Activated CD8-positive, alpha-beta T cell treated with anti-CD3 and anti-CD28 coated beads for 36 hours (primary cell): Measurements from ENCODE around the gene BLNK. TPM values are rescaled to one million over a fixed set of nuclear protein-coding genes. Genes with fewer than 3 reads are reported as not detected.

Experiments
- ATAC-seq: fragments of 200-7000 bp; cut with Tn5 transposase; one replicate; pipeline ENCODE4 v1.10.0; 2021; ENCODE audit warnings: mild to moderate bottlenecking, moderate library complexity
- CTCF ChIA-PET: fragments of 350-600 bp; sonication (Branson Sonifier 250); formaldehyde crosslinking; loops from one replicate; lab custom pipeline; 2021; ENCODE audit warnings: antibody characterized with exemption; lab: Charles Lee
- POLR2A ChIA-PET: fragments of 350-600 bp; sonication (Branson Sonifier 250); formaldehyde crosslinking; loops from one replicate; lab custom pipeline; 2021; ENCODE audit warnings: antibody characterized with exemption; lab: Charles Lee
- DNase-seq: peaks from one replicate; pipeline ENCODE4 v3.0.0-alpha.2; 2020
- H3K27ac Mint-ChIP-seq: one replicate; pipeline ENCODE4 v1.8.0; 2021; ENCODE audit warnings: mild to moderate bottlenecking, mixed read lengths
- H3K27me3 Mint-ChIP-seq: one replicate; pipeline ENCODE4 v1.8.0; 2021; ENCODE audit warnings: mixed read lengths
- H3K36me3 Mint-ChIP-seq: one replicate; pipeline ENCODE4 v1.8.0; 2021; ENCODE audit warnings: low read depth, mixed read lengths
- H3K4me1 Mint-ChIP-seq: one replicate; pipeline ENCODE4 v1.8.0; 2021; ENCODE audit warnings: low read depth, mixed read lengths
- H3K4me3 Mint-ChIP-seq: one replicate; pipeline ENCODE4 v1.8.0; 2021; ENCODE audit warnings: mild to moderate bottlenecking, moderate library complexity, mixed read lengths
- H3K9me3 Mint-ChIP-seq: one replicate; pipeline ENCODE4 v1.8.0; 2021; ENCODE audit warnings: mixed read lengths
- CTCF ChIP-seq: fragments of 200-600 bp; IDR thresholded peaks from one replicate; pipeline ENCODE4 v1.8.0; 2022; ENCODE audit warnings: antibody characterized with exemption, mild to moderate bottlenecking
- intact Hi-C: fragments of 100-400 bp; cut with micrococcal nuclease; formaldehyde crosslinking; loops from one replicate; pipeline ENCODE4 v1.10.0; 2022
- total RNA-seq, 2 experiments: library from RNA; stranded (reverse); gene quantifications; one replicate each; pipeline ENCODE4 v1.2.3, GENCODE V29; 2021

BLNK gene
- total RNA-seq, 2 experiments from 2014 or later, result 0.16 TPM; not detected in 1

GRCh38 chr10:96305019-96305418 is 33.6 kb upstream of the BLNK start:
- DNase-seq, result peak; percentile 56

GRCh38 chr10:96304230-96304629 is 32.9 kb upstream of the BLNK start, which contains the start of gene DNTT:
Gene DNTT, plus strand, starts transcription at chr10:96304434. Its CDS starts 64 bp downstream, at chr10:96304498.
- no peak for ATAC-seq
- intact Hi-C loops, result no loop called here
- Mint-ChIP-seq H3K36me3 (no peaks in the 10 kb centered on the region), H3K27me3 (peaks cover 6% of the 10 kb centered on the region), H3K4me1 (peaks cover 43% of the 10 kb centered on the region), H3K9me3 (no peaks in the 10 kb centered on the region), H3K4me3 (no peak within 1 kb of the TSS), H3K27ac (no peak within 1 kb of the TSS)
- no peak for DNase-seq
- POLR2A ChIA-PET, result no interaction called here
- CTCF ChIA-PET, result interaction anchor here (1.4 to 3.0 kb wide), 3 partner anchors 37 to 75 kb away, joined by 3 to 11 read pairs (median 4); no protein-coding TSS in a partner anchor
- no peak for TF ChIP-seq CTCF

More at GRCh38 chr10:96305019-96305418, 33.6 kb upstream of the BLNK start:
- ChIA-PET CTCF (interaction anchor here (1.7 to 4.2 kb wide), 3 partner anchors 11 to 76 kb away, joined by 4 to 22 read pairs (median 11); no protein-coding TSS in a partner anchor), POLR2A (no interaction called here)
- H3K27ac Mint-ChIP-seq, result no peak overlapping the region
- ATAC-seq, result peak; percentile 56
- intact Hi-C loops, result no loop called here
- H3K27me3 Mint-ChIP-seq, result peaks cover 6% of the 10 kb centered on the region
- peaks cover 35% of the 10 kb centered on the region for H3K4me1 Mint-ChIP-seq
- no peaks in the 10 kb centered on the region for H3K9me3 Mint-ChIP-seq
- TF ChIP-seq CTCF, result no peak
- H3K36me3 Mint-ChIP-seq, result no peaks in the 10 kb centered on the region
- H3K4me3 Mint-ChIP-seq, result no peak overlapping the region

GRCh38 chr10:96301616-96302015 is 30.2 kb upstream of the BLNK start:
- no peaks in the 10 kb centered on the region for H3K9me3 Mint-ChIP-seq
- ChIA-PET POLR2A (no interaction called here), CTCF (interaction anchor here (0.6 to 1.6 kb wide), 3 partner anchors 8 to 1055 kb away, joined by 3 to 5 read pairs (median 4); no protein-coding TSS in a partner anchor)
- DNase-seq (no peak), ATAC-seq (no peak)
- H3K36me3 Mint-ChIP-seq, result no peaks in the 10 kb centered on the region
- H3K4me1 Mint-ChIP-seq, result peaks cover 56% of the 10 kb centered on the region
- no peak overlapping the region for H3K4me3 Mint-ChIP-seq
- H3K27ac Mint-ChIP-seq, result no peak overlapping the region
- no peak for TF ChIP-seq CTCF
- intact Hi-C loops, result no loop called here
- no peaks in the 10 kb centered on the region for H3K27me3 Mint-ChIP-seq

GRCh38 chr10:96299383-96299782 is 28.0 kb upstream of the BLNK start:
- H3K9me3 Mint-ChIP-seq, result no peaks in the 10 kb centered on the region
- peak overlapping the region; percentile 80 for H3K27ac Mint-ChIP-seq
- peak; percentile 12 for ATAC-seq
- peaks cover 52% of the 10 kb centered on the region for H3K4me1 Mint-ChIP-seq
- ChIA-PET CTCF (interaction anchor here (0.6 to 1.8 kb wide), 5 partner anchors 8 to 70 kb away, joined by 3 to 10 read pairs (median 5); no protein-coding TSS in a partner anchor), POLR2A (interaction anchor here (1.1 kb wide), 1 partner anchor 169 kb away, joined by 3 read pairs; the partner anchor contains the start of gene ZNF518A)
- H3K36me3 Mint-ChIP-seq, result no peaks in the 10 kb centered on the region
- intact Hi-C loops, result loop anchor here (10.0 kb wide), 1 partner anchor 285 kb away; no protein-coding TSS in a partner anchor
- no peaks in the 10 kb centered on the region for H3K27me3 Mint-ChIP-seq
- no peak for TF ChIP-seq CTCF
- peak overlapping the region; percentile 47 for H3K4me3 Mint-ChIP-seq
- DNase-seq, result peak; percentile 21

GRCh38 chr10:96298362-96298761 is 27.0 kb upstream of the BLNK start:
- intact Hi-C loops, result loop anchor here (10.0 kb wide), 1 partner anchor 284 kb away; no protein-coding TSS in a partner anchor
- Mint-ChIP-seq H3K27me3 (peaks cover 3% of the 10 kb centered on the region), H3K27ac (no peak overlapping the region), H3K9me3 (no peaks in the 10 kb centered on the region), H3K36me3 (no peaks in the 10 kb centered on the region), H3K4me1 (peaks cover 51% of the 10 kb centered on the region), H3K4me3 (no peak overlapping the region)
- DNase-seq (no peak), ATAC-seq (no peak)
- TF ChIP-seq CTCF, result no peak
- CTCF ChIA-PET, result interaction anchor here (0.8 to 1.1 kb wide), 2 partner anchors 69 to 900 kb away, joined by 3 read pairs; no protein-coding TSS in a partner anchor
- POLR2A ChIA-PET, result no interaction called here
